GM23338 (cell line): ENCODE measurements around the gene PTPRN2. TPM values are rescaled to one million over a fixed set of nuclear protein-coding genes. Genes with fewer than 3 reads are reported as not detected.

Experiments used
- ATAC-seq: fragments of 200-7000 bp; cut with Tn5 transposase; 3 replicates; pipeline ENCODE4 v1.9.1; 2020
- DNase-seq: peaks from one replicate; pipeline ENCODE4 v3.0.0-alpha.2; 2015; ENCODE audit warnings: low spot score
- H2AFZ ChIP-seq: fragments of 200-600 bp; sonication (generic); 2 replicates; pipeline ENCODE4 v1.8.0; 2016; ENCODE audit warnings: antibody characterized with exemption, mild to moderate bottlenecking, moderate library complexity
- H3F3A ChIP-seq: fragments of 200-600 bp; sonication (generic); replicated peaks from 2 replicates; pipeline ENCODE4 v1.8.0; 2017; ENCODE audit warnings: antibody characterized with exemption, mixed run types, low read depth
- H3K27ac ChIP-seq: fragments of 200-600 bp; sonication (generic); 2 replicates; pipeline ENCODE4 v1.6.1; 2016; ENCODE audit warnings: low read depth
- H3K27me3 ChIP-seq: fragments of 200-600 bp; sonication (generic); 2 replicates; pipeline ENCODE4 v1.8.0; 2016; ENCODE audit warnings: mild to moderate bottlenecking, mixed run types, moderate library complexity; ENCODE audit not compliant: insufficient read depth
- H3K36me3 ChIP-seq: fragments of 200-600 bp; sonication (generic); 2 replicates; pipeline ENCODE4 v1.8.0; 2016; ENCODE audit warnings: mild to moderate bottlenecking; ENCODE audit not compliant: insufficient read depth
- H3K4me1 ChIP-seq: fragments of 200-600 bp; sonication (generic); 2 replicates; pipeline ENCODE4 v1.8.0; 2016; ENCODE audit warnings: mild to moderate bottlenecking, moderate library complexity; ENCODE audit not compliant: insufficient read depth
- H3K4me2 ChIP-seq: fragments of 200-600 bp; sonication (generic); 2 replicates; pipeline ENCODE4 v1.7.1; 2017; ENCODE audit warnings: mixed run types
- H3K4me3 ChIP-seq: fragments of 200-600 bp; sonication (generic); 2 replicates; pipeline ENCODE4 v1.6.1; 2016; ENCODE audit warnings: mixed run types
- H3K79me2 ChIP-seq: fragments of 200-600 bp; sonication (generic); replicated peaks from 2 replicates; pipeline ENCODE4 v1.8.0; 2017; ENCODE audit warnings: mild to moderate bottlenecking; ENCODE audit not compliant: insufficient read depth
- H3K9me2 ChIP-seq: fragments of 200-600 bp; sonication (generic); 2 replicates; pipeline ENCODE4 v1.8.0; 2017; ENCODE audit not compliant: insufficient read depth
- H4K20me1 ChIP-seq: fragments of 200-600 bp; sonication (generic); replicated peaks from 2 replicates; pipeline ENCODE4 v1.8.0; 2017; ENCODE audit warnings: mild to moderate bottlenecking; ENCODE audit not compliant: insufficient read depth
- H3K27ac Mint-ChIP-seq: 2 replicates; pipeline ENCODE4 v1.8.0; 2020; ENCODE audit warnings: inconsistent platforms, mild to moderate bottlenecking, moderate library complexity, mixed read lengths
- H3K27me3 Mint-ChIP-seq: 3 replicates; pipeline ENCODE4 v1.8.0; 2022; ENCODE audit warnings: low read depth, mild to moderate bottlenecking, moderate library complexity, mixed read lengths, inconsistent platforms; ENCODE audit not compliant: insufficient read depth, poor library complexity
- H3K36me3 Mint-ChIP-seq: 3 replicates; pipeline ENCODE4 v1.8.0; 2021; ENCODE audit warnings: low read depth, mild to moderate bottlenecking, inconsistent platforms, moderate library complexity, mixed read lengths
- H3K4me1 Mint-ChIP-seq: 3 replicates; pipeline ENCODE4 v1.8.0; 2020; ENCODE audit warnings: mild to moderate bottlenecking, inconsistent platforms, mixed read lengths
- H3K4me3 Mint-ChIP-seq: 3 replicates; pipeline ENCODE4 v1.8.0; 2021; ENCODE audit warnings: moderate library complexity, mild to moderate bottlenecking, inconsistent platforms, mixed read lengths
- H3K9me3 Mint-ChIP-seq: 3 replicates; pipeline ENCODE4 v1.8.0; 2020; ENCODE audit warnings: moderate library complexity, mild to moderate bottlenecking, inconsistent platforms, mixed read lengths
- CREB1 ChIP-seq: fragments of 250-450 bp; sonication (Bioruptor Pico); IDR thresholded peaks from 2 replicates; pipeline ENCODE4 v1.5.0; 2020; ENCODE audit warnings: low read depth, mild to moderate bottlenecking, moderate library complexity
- CTCF ChIP-seq, 2 experiments: fragments of 200-600 bp in 1 of 2; sonication (generic) in 1 of 2; conservative IDR thresholded peaks; 2 replicates each; pipeline versions ENCODE4 v1.5.1 to v1.6.1; 2016 to 2017; ENCODE audit warnings: antibody characterized with exemption in 2 of 2, low read depth in 2 of 2, mild to moderate bottlenecking in 2 of 2, moderate library complexity in 1 of 2
- EZH2 ChIP-seq: fragments of 200-600 bp; sonication (generic); IDR thresholded peaks from one replicate; pipeline ENCODE4 v1.8.0; 2017; ENCODE audit warnings: antibody characterized with exemption, mild to moderate bottlenecking, low read depth; ENCODE audit not compliant: unreplicated experiment
- EZH2phosphoT487 ChIP-seq: fragments of 200-600 bp; sonication (generic); IDR thresholded peaks from one replicate; pipeline ENCODE4 v1.8.1; 2018; ENCODE audit warnings: antibody characterized with exemption; ENCODE audit not compliant: unreplicated experiment
- JUNB ChIP-seq: IDR thresholded peaks from one replicate; pipeline ENCODE4 v1.6.1; 2016; ENCODE audit warnings: antibody characterized with exemption; ENCODE audit not compliant: unreplicated experiment
- NANOG ChIP-seq: IDR thresholded peaks from 2 replicates; pipeline ENCODE4 v1.6.1; 2016; ENCODE audit warnings: antibody characterized with exemption, borderline replicate concordance
- POLR2AphosphoS5 ChIP-seq: IDR thresholded peaks from 2 replicates; pipeline ENCODE4 v1.6.1; 2016; ENCODE audit warnings: antibody characterized with exemption, low read depth
- REST ChIP-seq: IDR thresholded peaks from one replicate; pipeline ENCODE4 v1.6.1; 2018; ENCODE audit warnings: antibody characterized with exemption; ENCODE audit not compliant: unreplicated experiment
- STAT1 ChIP-seq: IDR thresholded peaks from one replicate; pipeline ENCODE4 v1.6.1; 2016; ENCODE audit warnings: antibody characterized with exemption; ENCODE audit not compliant: unreplicated experiment
- ZNF114 ChIP-seq: fragments of 250-450 bp; sonication (Bioruptor Pico); IDR thresholded peaks from 2 replicates; pipeline ENCODE4 v1.5.0; 2020; ENCODE audit warnings: mild to moderate bottlenecking, moderate library complexity
- ZNF331 ChIP-seq: fragments of 250-450 bp; sonication (Bioruptor Pico); IDR thresholded peaks from 2 replicates; pipeline ENCODE4 v1.5.0; 2020; ENCODE audit warnings: low read depth, mild to moderate bottlenecking, moderate library complexity
- polyA plus RNA-seq: library from polyadenylated mRNA; unstranded; fragments of >200 nt; fragmentation: Nextera tagmentation; extraction: Ambion mirVana; gene quantifications from 2 replicates; pipeline ENCODE4 v1.2.1, GENCODE V29; 2016
- total RNA-seq: library from RNA; depleted of rRNA; stranded (reverse); fragments of >200 nt; shearing (Covaris generic); gene quantifications from 2 replicates; pipeline ENCODE4 v1.2.3, GENCODE V29; 2014
- TF ChIP-seq, protein P1 (sequence below): fragments of 250-450 bp; sonication (Bioruptor Pico); IDR thresholded peaks from 2 replicates; pipeline ENCODE4 v1.5.0; 2020; ENCODE audit warnings: mild to moderate bottlenecking, moderate library complexity
- TF ChIP-seq, protein P2 (sequence below): IDR thresholded peaks from 2 replicates; pipeline ENCODE4 v1.6.1; 2016; ENCODE audit warnings: antibody characterized with exemption

Gene PTPRN2
- total and polyA plus RNA-seq, 2 experiments from 2014 or later, result 0.87 to 4.0 TPM

GRCh38 chr7:157808042-157808441 is 779.6 kb downstream of the PTPRN2 start:
- no peaks in the 10 kb centered on the region for H3F3A ChIP-seq
- no peak for ATAC-seq
- H3K9me2 ChIP-seq, result no peaks in the 10 kb centered on the region
- no peaks in the 10 kb centered on the region for H3K79me2 ChIP-seq
- peaks cover 100% of the 10 kb centered on the region for H3K9me3 Mint-ChIP-seq
- H3K27me3 ChIP-seq, result no peaks in the 10 kb centered on the region
- no peak overlapping the region for H3K4me2 ChIP-seq
- no peaks in the 10 kb centered on the region for H3K36me3 ChIP-seq
- H3K4me3 ChIP-seq, result no peak overlapping the region
- no peak overlapping the region for H3K4me3 Mint-ChIP-seq
- TF ChIP-seq POLR2AphosphoS5 (no peak), JUNB (no peak), ZNF331 (CRISPR knock-in tag) (no peak), ZNF114 (CRISPR knock-in tag) (no peak), REST (no peak), EZH2 (no peak), EZH2phosphoT487 (no peak), STAT1 (no peak), CREB1 (CRISPR knock-in tag) (no peak), NANOG (no peak), CTCF (conservative IDR thresholded peaks at IDR 0.05; ENCODE audit: low read depth in 2 of 2) (no peak)
- TF ChIP-seq, protein P1, sequence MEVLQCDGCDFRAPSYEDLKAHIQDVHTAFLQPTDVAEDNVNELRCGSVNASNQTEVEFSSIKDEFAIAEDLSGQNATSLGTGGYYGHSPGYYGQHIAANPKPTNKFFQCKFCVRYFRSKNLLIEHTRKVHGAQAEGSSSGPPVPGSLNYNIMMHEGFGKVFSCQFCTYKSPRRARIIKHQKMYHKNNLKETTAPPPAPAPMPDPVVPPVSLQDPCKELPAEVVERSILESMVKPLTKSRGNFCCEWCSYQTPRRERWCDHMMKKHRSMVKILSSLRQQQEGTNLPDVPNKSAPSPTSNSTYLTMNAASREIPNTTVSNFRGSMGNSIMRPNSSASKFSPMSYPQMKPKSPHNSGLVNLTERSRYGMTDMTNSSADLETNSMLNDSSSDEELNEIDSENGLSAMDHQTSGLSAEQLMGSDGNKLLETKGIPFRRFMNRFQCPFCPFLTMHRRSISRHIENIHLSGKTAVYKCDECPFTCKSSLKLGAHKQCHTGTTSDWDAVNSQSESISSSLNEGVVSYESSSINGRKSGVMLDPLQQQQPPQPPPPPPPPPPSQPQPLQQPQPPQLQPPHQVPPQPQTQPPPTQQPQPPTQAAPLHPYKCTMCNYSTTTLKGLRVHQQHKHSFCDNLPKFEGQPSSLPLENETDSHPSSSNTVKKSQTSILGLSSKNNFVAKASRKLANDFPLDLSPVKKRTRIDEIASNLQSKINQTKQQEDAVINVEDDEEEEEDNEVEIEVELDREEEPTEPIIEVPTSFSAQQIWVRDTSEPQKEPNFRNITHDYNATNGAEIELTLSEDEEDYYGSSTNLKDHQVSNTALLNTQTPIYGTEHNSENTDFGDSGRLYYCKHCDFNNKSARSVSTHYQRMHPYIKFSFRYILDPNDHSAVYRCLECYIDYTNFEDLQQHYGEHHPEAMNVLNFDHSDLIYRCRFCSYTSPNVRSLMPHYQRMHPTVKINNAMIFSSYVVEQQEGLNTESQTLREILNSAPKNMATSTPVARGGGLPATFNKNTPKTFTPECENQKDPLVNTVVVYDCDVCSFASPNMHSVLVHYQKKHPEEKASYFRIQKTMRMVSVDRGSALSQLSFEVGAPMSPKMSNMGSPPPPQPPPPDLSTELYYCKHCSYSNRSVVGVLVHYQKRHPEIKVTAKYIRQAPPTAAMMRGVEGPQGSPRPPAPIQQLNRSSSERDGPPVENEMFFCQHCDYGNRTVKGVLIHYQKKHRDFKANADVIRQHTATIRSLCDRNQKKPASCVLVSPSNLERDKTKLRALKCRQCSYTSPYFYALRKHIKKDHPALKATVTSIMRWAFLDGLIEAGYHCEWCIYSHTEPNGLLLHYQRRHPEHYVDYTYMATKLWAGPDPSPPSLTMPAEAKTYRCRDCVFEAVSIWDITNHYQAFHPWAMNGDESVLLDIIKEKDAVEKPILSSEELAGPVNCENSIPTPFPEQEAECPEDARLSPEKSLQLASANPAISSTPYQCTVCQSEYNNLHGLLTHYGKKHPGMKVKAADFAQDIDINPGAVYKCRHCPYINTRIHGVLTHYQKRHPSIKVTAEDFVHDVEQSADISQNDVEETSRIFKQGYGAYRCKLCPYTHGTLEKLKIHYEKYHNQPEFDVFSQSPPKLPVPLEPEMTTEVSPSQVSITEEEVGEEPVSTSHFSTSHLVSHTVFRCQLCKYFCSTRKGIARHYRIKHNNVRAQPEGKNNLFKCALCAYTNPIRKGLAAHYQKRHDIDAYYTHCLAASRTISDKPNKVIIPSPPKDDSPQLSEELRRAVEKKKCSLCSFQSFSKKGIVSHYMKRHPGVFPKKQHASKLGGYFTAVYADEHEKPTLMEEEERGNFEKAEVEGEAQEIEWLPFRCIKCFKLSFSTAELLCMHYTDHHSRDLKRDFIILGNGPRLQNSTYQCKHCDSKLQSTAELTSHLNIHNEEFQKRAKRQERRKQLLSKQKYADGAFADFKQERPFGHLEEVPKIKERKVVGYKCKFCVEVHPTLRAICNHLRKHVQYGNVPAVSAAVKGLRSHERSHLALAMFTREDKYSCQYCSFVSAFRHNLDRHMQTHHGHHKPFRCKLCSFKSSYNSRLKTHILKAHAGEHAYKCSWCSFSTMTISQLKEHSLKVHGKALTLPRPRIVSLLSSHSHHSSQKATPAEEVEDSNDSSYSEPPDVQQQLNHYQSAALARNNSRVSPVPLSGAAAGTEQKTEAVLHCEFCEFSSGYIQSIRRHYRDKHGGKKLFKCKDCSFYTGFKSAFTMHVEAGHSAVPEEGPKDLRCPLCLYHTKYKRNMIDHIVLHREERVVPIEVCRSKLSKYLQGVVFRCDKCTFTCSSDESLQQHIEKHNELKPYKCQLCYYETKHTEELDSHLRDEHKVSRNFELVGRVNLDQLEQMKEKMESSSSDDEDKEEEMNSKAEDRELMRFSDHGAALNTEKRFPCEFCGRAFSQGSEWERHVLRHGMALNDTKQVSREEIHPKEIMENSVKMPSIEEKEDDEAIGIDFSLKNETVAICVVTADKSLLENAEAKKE, result no peak
- TF ChIP-seq, protein P2, sequence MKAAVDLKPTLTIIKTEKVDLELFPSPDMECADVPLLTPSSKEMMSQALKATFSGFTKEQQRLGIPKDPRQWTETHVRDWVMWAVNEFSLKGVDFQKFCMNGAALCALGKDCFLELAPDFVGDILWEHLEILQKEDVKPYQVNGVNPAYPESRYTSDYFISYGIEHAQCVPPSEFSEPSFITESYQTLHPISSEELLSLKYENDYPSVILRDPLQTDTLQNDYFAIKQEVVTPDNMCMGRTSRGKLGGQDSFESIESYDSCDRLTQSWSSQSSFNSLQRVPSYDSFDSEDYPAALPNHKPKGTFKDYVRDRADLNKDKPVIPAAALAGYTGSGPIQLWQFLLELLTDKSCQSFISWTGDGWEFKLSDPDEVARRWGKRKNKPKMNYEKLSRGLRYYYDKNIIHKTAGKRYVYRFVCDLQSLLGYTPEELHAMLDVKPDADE, result no peak
- DNase-seq, result no peak
- H3K27me3 Mint-ChIP-seq, result peaks cover 15% of the 10 kb centered on the region
- H2AFZ ChIP-seq, result no peak overlapping the region
- H3K27ac ChIP-seq, result no peak overlapping the region
- H4K20me1 ChIP-seq, result no peaks in the 10 kb centered on the region
- H3K4me1 ChIP-seq, result no peaks in the 10 kb centered on the region
- H3K36me3 Mint-ChIP-seq, result peaks cover 47% of the 10 kb centered on the region
- H3K4me1 Mint-ChIP-seq, result no peaks in the 10 kb centered on the region
- no peak overlapping the region for H3K27ac Mint-ChIP-seq
